OCI-LY1 (cell line): Measurements from ENCODE around the gene SLC25A21.
"Not testable (repeated sequence)": the region's sequence is repeated elsewhere in the genome, so short reads cannot be mapped to it uniquely, and the experiment has no call there.

ENCODE experiments used
- H2AFZ ChIP-seq: fragments of 200-600 bp; sonication (generic), shearing (Covaris generic); 2 replicates; pipeline ENCODE4 v1.6.0; 2014; ENCODE audit warnings: antibody characterized with exemption, mild to moderate bottlenecking, low read length
- H3F3A ChIP-seq: fragments of 200-600 bp; sonication (generic), shearing (Covaris generic); 2 replicates; pipeline ENCODE4 v1.6.0; 2014; ENCODE audit warnings: mild to moderate bottlenecking, antibody characterized with exemption, low read length, moderate library complexity; ENCODE audit not compliant: insufficient read depth
- H3K27ac ChIP-seq: fragments of 200-600 bp; sonication (generic); 2 replicates; pipeline ENCODE4 v1.5.1; 2014; ENCODE audit warnings: low read length, mixed run types, mild to moderate bottlenecking, low read depth; ENCODE audit not compliant: poor library complexity, severe bottlenecking
- H3K27me3 ChIP-seq: fragments of 200-600 bp; sonication (generic); 2 replicates; pipeline ENCODE4 v1.6.0; 2014; ENCODE audit warnings: antibody characterized with exemption, mild to moderate bottlenecking, low read length, moderate library complexity; ENCODE audit not compliant: insufficient read depth
- H3K36me3 ChIP-seq: fragments of 200-600 bp; sonication (generic); 2 replicates; pipeline ENCODE4 v1.6.1; 2014; ENCODE audit warnings: mild to moderate bottlenecking, antibody characterized with exemption, low read length, moderate library complexity, mixed read lengths; ENCODE audit not compliant: insufficient read depth
- H3K4me1 ChIP-seq: fragments of 200-600 bp; sonication (generic); 2 replicates; pipeline ENCODE4 v1.5.1; 2014; ENCODE audit warnings: mild to moderate bottlenecking, low read length, moderate library complexity; ENCODE audit not compliant: insufficient read depth, severe bottlenecking
- H3K4me2 ChIP-seq: fragments of 200-600 bp; sonication (generic), shearing (Covaris generic); 2 replicates; pipeline ENCODE4 v1.6.1; 2014; ENCODE audit warnings: low read length
- H3K4me3 ChIP-seq: fragments of 200-600 bp; sonication (generic); 2 replicates; pipeline ENCODE4 v1.5.1; 2014; ENCODE audit warnings: low read length, low read depth, mild to moderate bottlenecking, mixed read lengths; ENCODE audit not compliant: poor library complexity, severe bottlenecking
- H3K79me2 ChIP-seq: fragments of 200-600 bp; shearing (Covaris generic); 2 replicates; pipeline ENCODE4 v1.6.1; 2016; ENCODE audit warnings: mixed run types, low read length, mixed read lengths; ENCODE audit not compliant: insufficient read depth
- H3K9ac ChIP-seq: fragments of 200-600 bp; sonication (generic), shearing (Covaris generic); 2 replicates; pipeline ENCODE4 v1.6.1; 2014; ENCODE audit warnings: mild to moderate bottlenecking, low read length, mixed read lengths
- H3K9me2 ChIP-seq: fragments of 200-600 bp; sonication (generic), shearing (Covaris generic); 2 replicates; pipeline ENCODE4 v1.6.1; 2014; ENCODE audit warnings: low read depth, mild to moderate bottlenecking, low read length, mixed read lengths
- H3K9me3 ChIP-seq: fragments of 200-600 bp; shearing (Covaris generic); 2 replicates; pipeline ENCODE4 v1.6.1; 2014; ENCODE audit warnings: low read length, mixed read lengths
- H4K20me1 ChIP-seq: fragments of 200-600 bp; sonication (generic), shearing (Covaris generic); 2 replicates; pipeline ENCODE4 v1.6.0; 2016; ENCODE audit warnings: mild to moderate bottlenecking, low read length; ENCODE audit not compliant: insufficient read depth
- EZH2 ChIP-seq: fragments of 200-600 bp; sonication (generic), shearing (Covaris generic); IDR thresholded peaks from 2 replicates; pipeline ENCODE4 v1.8.0; 2017; ENCODE audit warnings: borderline replicate concordance, mixed run types, mild to moderate bottlenecking, antibody characterized with exemption, low read length, moderate library complexity, mixed read lengths
- TF ChIP-seq, protein P1 (sequence below): fragments of 200-600 bp; sonication (generic), shearing (Covaris generic); IDR thresholded peaks from 2 replicates; pipeline ENCODE4 v1.5.1; 2017; ENCODE audit warnings: mild to moderate bottlenecking, antibody characterized with exemption, low read length, moderate library complexity, mixed read lengths

The SLC25A21 gene

DNA sequence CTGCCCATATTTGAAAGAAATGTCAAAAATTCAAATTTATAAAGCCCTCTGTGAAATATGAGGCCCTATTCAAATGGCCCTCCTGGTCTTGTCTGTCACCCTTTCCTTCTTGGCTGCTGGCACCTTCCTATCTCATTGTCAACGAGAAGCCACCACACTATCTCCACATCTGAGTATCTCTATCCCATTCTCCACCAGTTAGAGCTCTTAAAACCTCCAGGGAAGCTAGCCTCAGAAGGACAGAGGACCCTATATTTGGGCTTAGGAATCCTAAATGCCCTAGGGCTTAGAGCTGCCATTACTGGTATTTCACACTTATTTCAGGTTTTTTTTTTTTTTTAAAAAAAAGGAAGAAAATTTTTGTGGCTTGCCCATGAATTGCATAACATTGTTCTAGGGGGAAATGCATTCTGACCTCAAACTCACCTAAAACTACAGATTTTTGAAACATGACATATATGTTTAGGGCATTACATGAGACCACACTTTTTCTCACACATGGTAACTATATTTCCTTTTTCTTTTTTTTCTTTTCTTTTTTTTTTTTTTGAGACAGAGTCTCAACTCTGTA lies 25.0 kb downstream of the SLC25A21 start:
- Histone ChIP-seq H4K20me1 (no peaks in the 10 kb centered on the region), H3K9me2 (no peaks in the 10 kb centered on the region), H3K4me2 (no peak overlapping the region), H2AFZ (no peak overlapping the region), H3F3A (no peaks in the 10 kb centered on the region), H3K4me1 (no peaks in the 10 kb centered on the region), H3K27me3 (no peaks in the 10 kb centered on the region), H3K36me3 (no peaks in the 10 kb centered on the region), H3K9me3 (no peaks in the 10 kb centered on the region), H3K4me3 (no peak overlapping the region), H3K9ac (no peak overlapping the region), H3K79me2 (no peaks in the 10 kb centered on the region), H3K27ac (no peak overlapping the region)
- no peak for TF ChIP-seq EZH2
- TF ChIP-seq, protein P1, sequence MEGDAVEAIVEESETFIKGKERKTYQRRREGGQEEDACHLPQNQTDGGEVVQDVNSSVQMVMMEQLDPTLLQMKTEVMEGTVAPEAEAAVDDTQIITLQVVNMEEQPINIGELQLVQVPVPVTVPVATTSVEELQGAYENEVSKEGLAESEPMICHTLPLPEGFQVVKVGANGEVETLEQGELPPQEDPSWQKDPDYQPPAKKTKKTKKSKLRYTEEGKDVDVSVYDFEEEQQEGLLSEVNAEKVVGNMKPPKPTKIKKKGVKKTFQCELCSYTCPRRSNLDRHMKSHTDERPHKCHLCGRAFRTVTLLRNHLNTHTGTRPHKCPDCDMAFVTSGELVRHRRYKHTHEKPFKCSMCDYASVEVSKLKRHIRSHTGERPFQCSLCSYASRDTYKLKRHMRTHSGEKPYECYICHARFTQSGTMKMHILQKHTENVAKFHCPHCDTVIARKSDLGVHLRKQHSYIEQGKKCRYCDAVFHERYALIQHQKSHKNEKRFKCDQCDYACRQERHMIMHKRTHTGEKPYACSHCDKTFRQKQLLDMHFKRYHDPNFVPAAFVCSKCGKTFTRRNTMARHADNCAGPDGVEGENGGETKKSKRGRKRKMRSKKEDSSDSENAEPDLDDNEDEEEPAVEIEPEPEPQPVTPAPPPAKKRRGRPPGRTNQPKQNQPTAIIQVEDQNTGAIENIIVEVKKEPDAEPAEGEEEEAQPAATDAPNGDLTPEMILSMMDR: no peak

GRCh38 chr14:37146438-37146837 lies 26.0 kb downstream of the SLC25A21 start:
- H3K9me3 ChIP-seq, H3K27ac ChIP-seq, H3K27me3 ChIP-seq, H3K9me2 ChIP-seq, H3K79me2 ChIP-seq, H3K4me2 ChIP-seq, H3K4me3 ChIP-seq, H4K20me1 ChIP-seq, H3K36me3 ChIP-seq, H3F3A ChIP-seq, H2AFZ ChIP-seq, H3K9ac ChIP-seq, H3K4me1 ChIP-seq: not testable (repeated sequence)

- no peaks in the 10 kb centered on the region for H3K9me3 ChIP-seq
- H4K20me1 ChIP-seq: no peaks in the 10 kb centered on the region
- no peak overlapping the region for H3K4me2 ChIP-seq
- no peak overlapping the region for H3K9ac ChIP-seq
- no peak overlapping the region for H3K27ac ChIP-seq
- H3K79me2 ChIP-seq: no peaks in the 10 kb centered on the region
- no peaks in the 10 kb centered on the region for H3K4me1 ChIP-seq
- TF ChIP-seq EZH2: no peak
- TF ChIP-seq, protein P1: no peak
- H3K27me3 ChIP-seq: no peaks in the 10 kb centered on the region
- H3K36me3 ChIP-seq: no peaks in the 10 kb centered on the region
- no peaks in the 10 kb centered on the region for H3F3A ChIP-seq
- H3K9me2 ChIP-seq: no peaks in the 10 kb centered on the region
- no peak overlapping the region for H3K4me3 ChIP-seq
- no peak overlapping the region for H2AFZ ChIP-seq
These were observed 27.0 kb downstream of the SLC25A21 start for GRCh38 chr14:37145395-37145794.

- Histone ChIP-seq H3K9me2 (no peaks in the 10 kb centered on the region), H3K9me3 (no peaks in the 10 kb centered on the region), H3F3A (no peaks in the 10 kb centered on the region), H3K79me2 (no peaks in the 10 kb centered on the region), H4K20me1 (no peaks in the 10 kb centered on the region), H3K27me3 (no peaks in the 10 kb centered on the region), H3K36me3 (no peaks in the 10 kb centered on the region), H3K4me2 (no peak overlapping the region), H3K4me1 (no peaks in the 10 kb centered on the region), H3K27ac (no peak overlapping the region), H2AFZ (no peak overlapping the region), H3K4me3 (no peak overlapping the region), H3K9ac (no peak overlapping the region)
- no peak for TF ChIP-seq EZH2
- TF ChIP-seq, protein P1: no peak
These were observed 27.6 kb downstream of the SLC25A21 start for GRCh38 chr14:37144729-37145363.
